Mesenchymal stem cell (in vitro differentiated cells and primary cell): Measurements from ENCODE around the gene ATAD1. TPM values are rescaled to one million over a fixed set of nuclear protein-coding genes. Genes with fewer than 3 reads are reported as not detected.

Source experiments
- small RNA-seq: library from polyadenylated mRNA; stranded (forward); fragments of <200 nt; extraction: miRNeasy Mini kit (QIAGEN cat#:217004); gene quantifications from one replicate; pipeline ENCODE3, GENCODE V24; 2013; ENCODE audit warnings: low read depth

Gene ATAD1

Small RNAs within 50 kb of the gene (small RNA-seq; reads per million reads assigned to genes)
- not detected for gene RN7SL78P
